HG02970 (cell line): ENCODE results near the gene PLPP4.

Experiments used
- ATAC-seq: cut with Tn5 transposase; IDR thresholded peaks from one replicate; pipeline ENCODE4 v1.9.1; 2021; ENCODE audit warnings: mild to moderate bottlenecking, moderate library complexity, moderate number of reproducible peaks; ENCODE audit not compliant: unreplicated experiment, low FRiP score

The PLPP4 gene

DNA sequence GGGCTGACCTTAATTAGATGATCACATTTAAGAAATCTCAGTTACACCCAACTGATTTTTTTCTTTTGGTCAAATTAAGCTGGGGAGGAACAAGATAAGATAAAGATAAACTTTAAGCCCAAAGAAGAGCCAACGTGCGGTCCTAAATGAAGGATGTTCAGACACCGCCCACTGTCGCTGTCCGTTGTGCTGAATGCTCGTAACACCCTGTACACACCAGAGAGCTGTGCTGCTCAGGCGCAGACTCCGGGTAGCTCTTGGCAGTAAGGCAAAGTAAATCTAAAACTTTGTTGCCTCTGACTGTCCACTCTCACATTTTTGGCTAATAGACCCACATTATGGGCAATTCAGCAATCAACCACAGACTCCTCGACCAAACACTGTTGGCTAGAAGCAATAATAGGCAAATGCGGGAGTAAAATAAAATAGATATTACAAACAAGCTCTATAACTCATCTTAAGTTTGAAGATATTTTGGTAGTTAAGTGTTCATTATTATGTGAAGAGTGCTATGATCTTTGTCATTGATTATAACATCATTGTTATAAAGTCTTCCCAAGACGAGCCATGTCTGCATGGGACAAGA is 57.1 kb downstream of the PLPP4 start:
- no peak for ATAC-seq

DNA sequence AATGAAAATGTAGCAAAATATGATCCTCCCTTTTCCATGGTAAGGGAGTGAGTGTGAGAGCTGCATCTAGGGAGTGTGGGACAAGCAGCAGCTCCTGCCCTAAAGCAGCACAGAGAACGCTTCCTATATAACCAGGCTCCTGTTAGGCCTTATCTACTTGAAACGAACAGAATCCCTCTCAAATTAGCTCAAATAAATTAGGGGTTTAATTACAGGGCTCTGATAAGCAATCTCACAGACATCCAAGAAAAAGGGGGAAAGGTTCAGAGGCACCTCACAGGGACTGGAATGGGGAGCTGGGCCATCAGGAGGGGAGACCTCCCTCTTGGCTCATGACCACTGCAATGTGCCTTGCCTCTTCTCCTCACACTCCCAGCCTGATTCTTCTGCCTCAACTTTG is 57.9 kb downstream of the PLPP4 start:
- ATAC-seq: no peak

DNA sequence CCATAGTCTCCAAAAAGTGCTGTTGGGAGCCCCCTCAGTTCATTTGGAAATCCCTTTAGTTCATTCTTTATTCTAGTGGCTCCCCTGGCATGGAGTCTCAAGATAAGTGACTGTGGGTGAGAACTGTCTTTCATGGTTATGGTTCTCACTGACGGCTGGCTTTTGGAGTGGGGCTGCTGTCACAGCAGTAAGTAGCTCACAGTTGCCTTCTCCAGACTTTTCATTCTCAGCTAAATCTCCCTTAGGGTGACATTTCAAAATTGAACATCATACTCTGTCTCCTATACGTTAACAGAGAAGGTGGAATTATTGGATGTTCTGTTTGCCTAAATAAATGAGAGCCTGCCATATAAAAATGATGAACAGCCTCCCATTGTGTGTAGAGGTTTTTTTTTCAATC is 58.7 kb downstream of the PLPP4 start:
- ATAC-seq: no peak

DNA sequence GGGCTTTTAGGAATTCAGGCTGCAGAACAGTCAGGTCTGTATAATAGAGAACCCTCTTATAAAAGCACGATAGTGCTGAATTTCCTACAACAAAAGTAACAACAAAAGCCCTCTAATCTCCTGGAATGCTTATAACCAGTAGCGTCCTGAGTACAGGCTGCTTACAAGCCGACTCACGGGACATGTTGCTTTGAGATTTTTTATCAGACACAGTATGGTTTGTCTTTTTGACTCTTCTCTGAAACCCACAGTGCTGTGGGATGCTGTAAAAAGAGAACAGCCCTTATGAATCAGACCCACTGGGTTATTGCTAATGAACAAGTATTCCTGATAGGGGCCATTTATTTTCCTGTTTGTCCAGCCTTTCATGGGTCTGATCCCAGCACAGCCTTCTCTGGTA is 59.4 kb downstream of the PLPP4 start:
- no peak for ATAC-seq

DNA sequence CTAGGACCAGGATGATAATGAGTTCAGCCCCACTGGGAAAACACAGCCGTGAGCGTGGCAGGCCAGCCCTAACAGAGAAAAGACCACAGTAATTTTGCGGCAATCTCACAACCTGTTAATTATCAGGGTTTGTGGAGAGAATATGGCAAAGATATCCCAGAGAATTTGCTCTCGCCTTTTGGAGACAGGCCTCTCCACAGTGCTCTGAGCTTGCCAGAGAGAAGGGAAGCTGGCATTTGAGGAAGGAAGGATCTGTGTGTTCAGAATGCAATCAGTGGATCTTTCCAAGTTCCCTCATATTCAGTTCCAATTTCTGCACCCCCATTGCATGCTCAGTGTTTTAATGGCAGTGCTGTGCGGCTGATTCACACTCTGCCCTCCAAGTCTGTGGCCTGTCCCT is 60.2 kb downstream of the PLPP4 start:
- ATAC-seq: no peak

DNA sequence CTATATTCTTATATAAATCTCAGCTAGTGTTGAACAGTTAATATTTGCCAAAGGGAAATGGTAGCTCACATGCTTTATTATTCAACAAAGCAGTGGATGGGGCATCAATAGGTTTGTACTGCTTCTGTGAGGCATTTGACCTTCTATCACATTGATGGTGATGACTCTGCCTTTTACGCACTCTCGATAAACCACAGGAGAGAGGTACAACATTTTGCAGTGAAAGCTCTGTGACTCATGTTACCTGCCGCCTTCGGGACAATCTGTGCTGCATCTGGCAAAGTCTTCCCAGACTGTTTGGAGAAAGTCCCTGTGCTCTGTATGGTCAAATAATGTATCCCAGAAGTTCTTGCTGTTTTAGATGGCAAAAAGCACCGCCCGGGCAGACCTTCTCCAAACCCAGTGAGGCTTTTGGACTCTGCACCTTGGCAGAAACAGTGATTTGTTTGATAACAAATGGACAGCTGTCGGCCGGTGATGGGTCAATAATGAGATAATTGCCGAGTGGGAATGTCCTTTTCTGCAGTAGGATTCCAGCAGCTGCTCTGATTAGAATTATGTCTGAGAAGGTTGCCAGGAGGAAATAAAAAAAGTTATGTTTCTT is 61.0 kb downstream of the PLPP4 start:
- ATAC-seq: no peak

DNA sequence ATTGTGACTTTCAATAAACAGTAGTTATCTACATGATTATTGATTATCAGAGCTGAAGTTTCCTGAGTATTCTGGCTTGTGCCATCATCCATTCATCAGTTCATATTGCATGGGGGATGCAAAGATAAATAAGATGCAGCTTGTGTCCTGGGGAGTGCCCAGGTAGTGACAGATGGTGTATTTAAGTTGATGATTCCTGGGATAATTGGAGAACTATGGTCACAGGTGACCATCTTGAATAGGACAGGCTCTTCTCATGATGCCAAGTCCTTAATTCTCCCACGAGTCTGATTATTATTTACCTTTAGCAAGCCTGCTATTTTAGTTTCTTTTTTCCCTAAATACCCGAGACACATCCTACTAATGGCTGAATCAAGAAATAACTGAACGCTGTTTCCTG is 64.9 kb downstream of the PLPP4 start:
- ATAC-seq: no peak

DNA sequence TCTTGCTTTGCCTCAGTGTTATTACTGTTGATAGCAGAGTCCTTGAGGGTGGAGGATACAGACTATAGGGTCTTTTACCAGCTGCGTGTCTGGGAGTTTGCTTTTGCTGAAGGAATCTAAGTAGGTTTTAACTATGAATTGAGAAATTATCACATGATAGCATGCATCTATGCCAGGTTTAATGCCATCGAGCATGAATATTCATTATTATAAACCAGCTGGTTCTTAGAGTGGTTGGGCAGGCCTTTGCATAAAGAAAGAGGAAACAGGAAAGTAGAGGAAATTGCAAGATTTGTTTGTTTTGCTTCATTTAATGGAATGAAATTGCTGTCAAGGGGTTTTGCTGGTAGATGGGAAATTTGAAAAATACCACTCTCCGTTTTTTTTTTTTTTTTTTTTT is 70.7 kb downstream of the PLPP4 start:
- no peak for ATAC-seq

DNA sequence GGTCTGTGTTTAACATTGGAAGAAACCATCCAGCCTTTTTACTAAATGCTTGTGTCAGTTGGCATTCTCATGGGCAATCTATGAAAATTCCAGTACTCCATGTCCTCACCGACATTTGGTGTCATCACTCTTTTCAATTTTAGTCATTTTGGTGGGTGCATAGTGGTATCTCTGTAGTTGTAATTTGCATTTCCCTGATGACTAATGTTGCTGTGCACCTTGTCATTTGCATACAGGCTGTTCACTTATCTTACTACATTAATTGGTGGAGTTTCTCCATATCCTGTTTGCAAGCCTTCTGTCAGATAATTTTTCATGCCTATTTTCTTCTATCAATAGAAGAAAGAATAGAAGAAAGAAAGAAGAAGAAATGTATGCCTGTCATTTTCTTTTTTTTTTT is 73.7 kb downstream of the PLPP4 start:
- ATAC-seq: no peak

DNA sequence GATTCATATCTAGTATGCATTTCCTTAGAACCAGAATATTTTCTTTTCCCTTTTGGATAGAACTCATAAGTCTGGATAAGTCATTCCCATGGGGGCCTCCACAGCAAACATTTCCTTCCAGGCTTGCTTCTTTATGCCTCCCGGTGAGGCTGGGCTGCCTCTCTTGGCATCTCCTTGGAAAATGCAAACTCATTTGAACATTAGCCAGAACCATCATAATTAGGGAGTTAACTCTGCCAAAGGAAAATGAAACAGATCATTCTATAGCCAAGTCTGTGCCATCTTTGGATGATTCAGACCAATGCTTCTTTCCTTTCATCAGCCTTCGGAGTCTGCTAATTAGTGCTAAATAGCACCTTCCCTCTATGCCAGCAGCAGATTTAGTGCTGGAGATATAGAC is 81.1 kb downstream of the PLPP4 start:
- no peak for ATAC-seq

DNA sequence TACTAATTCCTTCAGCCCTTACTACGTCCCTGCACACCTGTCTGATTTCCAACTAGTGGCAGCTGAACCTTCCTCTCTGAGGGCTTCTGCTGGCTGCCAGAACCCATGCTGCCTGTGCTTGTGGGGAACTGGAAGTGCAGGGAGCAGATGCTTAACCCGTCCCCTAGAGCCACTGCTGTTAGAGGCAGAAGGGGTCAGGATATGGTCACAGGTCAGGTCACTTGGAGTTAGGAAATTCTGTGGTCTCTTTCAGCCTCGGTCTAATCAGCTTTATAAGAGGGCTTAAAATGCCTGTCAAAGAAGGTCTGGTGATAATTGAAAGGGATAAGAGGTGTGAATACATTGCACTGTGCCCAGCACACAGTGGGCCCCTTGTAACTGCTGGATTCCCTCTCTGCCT is 82.0 kb downstream of the PLPP4 start:
- ATAC-seq: no peak

DNA sequence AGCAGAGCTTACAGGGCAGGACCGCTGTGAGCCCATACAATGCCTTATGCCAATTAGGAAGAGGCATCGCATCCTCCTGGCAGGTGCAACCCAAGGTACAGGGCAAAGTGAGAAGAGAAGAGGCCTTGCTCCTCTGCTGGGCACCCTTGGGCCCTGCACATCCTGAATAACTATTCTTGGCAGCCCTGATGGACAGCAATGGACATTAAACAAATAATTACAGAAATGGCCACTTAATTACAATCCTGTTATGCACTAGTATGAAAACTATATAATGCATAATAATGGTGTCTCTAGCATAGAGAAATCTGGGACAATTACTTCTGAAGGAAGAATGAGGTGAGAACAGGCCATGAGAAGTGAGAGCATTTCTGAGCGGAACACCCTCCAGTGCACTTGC is 83.5 kb downstream of the PLPP4 start:
- no peak for ATAC-seq

DNA sequence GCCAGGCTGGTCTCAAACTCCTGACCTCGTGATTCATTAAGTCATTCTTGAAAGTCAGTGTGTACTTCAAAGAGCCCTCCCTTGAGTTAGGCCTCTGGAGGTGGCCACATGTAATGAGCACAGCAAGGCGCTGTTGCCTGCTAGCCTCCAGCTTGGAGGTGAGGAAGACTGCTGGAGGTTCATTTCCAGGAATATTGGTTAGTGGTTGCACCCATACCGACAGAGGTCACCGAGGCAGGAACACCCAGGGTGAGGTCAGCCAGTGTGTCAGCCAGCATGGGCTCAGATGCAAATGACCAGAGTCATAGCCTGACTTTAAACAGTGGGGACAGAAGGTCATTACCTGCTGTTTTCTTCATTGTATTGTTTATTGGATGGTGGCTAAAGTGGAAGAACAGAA is 85.0 kb downstream of the PLPP4 start:
- ATAC-seq: no peak

DNA sequence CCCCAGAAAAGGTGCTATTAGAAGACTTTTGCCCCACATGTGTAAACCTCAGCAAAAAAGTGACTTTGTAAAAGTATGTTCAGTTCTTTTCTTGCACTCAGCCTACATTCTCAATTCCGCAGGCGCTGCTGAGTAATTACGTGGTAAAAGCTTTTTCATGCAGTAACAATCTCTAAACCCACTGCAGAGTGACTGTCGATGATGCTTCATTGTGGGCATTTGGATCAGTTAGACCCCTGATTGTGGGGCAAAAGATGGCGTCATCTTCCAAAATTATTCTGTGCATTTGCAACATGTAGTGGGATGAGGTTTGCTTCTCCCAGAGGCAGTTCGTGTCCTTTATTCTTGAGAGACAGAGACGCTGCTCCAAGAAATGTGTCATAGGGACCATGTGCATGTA is 85.6 kb downstream of the PLPP4 start:
- ATAC-seq: no peak

DNA sequence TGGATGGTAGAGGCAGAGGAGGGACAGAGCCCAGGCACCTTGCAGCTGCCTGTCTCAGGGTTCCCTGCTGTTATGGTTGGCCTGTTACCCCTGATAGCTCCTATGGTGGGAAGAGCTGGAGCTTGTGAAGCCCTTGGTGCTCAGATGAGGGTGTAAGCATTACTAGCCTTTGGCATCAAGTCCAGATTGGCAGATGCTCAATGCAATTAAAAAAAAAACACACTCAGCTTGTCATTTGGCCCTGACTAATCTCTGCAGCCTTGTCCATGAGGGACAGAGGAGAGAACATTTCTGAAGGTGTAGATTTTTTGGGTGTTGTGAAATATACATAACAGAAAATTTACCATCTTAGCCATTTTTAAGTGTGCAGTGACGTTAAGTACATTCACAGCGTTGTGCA is 86.3 kb downstream of the PLPP4 start:
- ATAC-seq: no peak

DNA sequence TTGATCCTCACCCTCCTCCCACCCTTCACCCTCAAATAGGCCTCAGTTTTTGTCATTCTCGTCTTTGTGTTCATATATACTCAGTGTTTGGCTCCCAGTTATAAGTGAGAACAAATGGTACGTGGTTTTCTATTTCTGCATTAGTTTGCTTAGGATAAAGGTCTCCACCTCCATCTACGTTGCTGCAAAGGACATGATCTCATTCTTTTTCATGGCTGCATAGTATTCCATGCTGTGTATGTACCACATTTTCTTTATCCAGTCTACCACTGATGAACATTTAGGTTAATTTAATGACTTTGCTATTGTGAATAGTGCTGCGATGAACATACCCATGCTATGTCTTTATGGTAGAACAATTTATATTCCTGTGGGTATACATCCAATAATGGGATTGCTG is 91.2 kb downstream of the PLPP4 start:
- ATAC-seq: no peak

DNA sequence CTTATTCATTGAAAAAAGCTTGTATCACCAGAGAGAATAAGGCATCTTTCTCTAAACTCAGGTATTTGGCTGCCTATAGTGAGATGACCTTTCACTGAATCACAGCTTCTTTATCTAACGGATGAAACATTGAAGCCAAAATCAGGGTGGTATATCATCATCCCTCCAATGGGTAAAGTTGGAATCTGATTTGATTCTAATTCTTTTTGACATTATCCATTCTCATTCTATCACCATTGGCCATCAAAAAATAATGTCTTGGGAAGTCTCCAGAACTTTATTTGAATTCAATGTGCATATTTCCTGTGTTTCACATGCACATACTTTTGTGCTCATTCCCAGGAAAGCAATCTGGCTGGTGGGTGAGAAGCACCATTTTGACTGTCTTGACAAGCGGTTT is 95.2 kb downstream of the PLPP4 start:
- no peak for ATAC-seq

DNA sequence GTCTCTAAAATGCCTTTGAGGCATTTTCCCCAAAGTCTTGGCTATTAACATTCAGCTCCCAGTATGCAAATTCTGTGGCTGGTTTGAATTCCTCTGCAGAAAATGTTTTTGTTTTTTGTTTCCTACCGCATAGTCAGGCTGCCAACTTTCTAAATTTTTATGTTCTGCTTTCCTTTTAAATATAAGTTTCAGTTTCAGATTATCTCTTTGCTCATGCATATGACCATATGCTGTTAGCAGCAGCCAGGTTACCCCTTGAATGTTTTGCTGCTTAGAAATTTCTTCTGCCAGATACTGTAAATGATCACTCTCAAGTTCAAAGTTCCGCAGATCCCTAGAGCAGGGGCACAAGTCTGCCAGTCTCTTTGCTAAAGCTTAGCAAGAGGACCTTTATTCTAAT is 96.9 kb downstream of the PLPP4 start:
- ATAC-seq: no peak

DNA sequence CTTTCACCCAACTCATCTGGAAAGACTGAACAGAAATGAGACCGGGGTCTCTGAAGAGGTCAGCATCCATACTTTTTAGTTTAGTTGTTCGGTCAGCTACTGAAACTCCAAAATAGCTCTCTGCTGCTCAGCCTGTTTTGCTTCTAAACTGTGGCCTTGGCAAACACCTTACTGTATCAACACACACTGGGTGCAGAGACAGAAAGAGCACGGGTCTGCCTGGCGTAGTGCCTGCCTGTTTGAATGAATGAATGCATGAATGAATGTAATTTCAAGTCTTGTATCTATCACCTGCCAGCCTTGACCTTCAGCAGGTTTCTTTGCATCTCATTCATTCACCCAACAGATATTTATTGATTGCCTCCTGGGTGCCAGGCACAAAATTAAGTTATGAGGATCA is 98.4 kb downstream of the PLPP4 start:
- ATAC-seq: no peak

DNA sequence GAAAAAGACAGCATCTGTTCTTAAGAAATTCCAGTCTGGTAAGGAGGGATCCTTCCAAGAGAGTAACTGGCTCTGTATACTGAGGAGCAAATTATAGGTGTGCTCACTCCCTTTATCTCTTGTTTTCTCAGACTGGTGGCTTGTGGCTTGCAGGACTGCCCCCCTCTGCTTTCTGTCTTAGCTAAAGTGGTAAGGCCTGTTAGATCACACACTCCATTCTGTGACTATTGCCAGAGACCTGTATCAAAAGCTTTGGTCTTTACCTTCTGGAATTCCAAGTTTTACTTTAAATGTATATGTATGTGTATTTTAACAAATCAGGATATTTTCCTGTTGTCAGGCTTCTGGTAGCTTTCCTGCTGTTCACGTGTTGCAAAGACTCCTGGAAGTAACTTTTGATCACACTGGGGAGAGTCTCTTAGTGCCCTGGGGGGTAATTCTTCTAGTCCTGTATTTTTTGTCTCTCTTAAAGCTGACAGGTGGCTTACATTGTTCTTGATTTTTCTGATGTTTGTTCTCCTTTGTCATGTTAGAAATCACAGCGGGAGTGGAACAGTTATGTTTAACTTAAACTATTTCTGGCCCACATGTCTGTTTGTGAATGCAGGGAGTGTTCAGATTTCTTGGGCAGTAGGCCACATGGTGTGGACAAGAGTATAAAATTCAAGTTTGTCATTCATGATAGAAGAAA is 99.0 kb downstream of the PLPP4 start:
- no peak for ATAC-seq

DNA sequence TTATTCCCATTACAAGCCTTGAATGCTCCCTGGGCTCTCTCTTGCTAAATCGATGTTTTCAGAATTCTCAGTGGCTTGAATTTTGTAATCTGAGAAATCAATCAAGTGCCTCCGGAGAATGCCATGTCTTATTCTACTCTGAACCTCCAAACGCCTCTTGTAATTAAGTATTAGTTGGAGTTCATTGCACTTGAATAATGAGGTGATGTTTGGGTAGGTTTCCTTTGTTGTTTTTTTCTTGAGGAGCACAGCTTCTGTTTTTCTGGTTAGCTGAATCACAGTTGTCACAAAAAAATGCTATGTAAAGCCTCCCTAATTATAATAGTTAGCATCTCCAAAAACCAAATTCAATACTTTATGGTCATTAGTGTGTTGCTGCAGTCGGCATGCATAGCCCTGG is 100.3 kb downstream of the PLPP4 start:
- ATAC-seq: no peak

DNA sequence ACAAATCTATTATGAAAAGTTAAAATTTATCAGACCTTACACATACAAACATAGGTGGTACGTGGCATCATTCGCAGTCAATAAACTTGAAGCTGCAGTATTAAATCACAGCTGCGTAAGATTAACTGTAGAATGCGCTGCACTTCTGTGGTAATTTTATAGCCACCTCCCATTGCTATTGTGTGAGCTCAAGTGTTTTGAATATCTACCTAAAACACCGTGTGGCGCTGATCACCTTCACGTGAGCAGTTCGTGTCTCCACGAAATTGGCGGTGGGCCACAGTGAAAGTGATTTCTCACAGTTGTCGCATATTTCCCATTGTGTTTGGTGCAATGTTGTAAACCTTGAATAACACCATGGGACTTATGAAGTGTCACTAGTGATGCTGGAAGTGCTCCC is 102.8 kb downstream of the PLPP4 start:
- ATAC-seq: no peak
